ENCODE measurements around the gene TUG1.

Gene TUG1

DNA sequence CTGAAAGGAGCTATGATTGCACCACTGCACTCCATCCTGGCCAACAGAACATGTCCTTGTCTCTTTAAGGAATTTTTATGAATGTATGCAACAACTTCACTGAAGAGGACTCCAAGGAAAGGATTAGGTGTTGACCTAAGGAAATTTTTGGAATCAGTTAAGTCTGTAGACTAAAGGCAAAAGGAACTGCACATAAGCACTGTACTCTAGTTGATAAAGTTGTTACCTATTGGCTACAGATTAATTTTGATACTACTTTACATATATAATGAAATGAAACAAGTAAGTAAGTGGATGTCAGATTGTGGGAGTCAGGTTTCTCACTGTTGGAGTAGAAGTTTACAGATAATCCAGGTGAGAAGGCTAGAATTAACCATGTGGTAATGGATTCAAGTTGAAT lies 36.5 kb downstream of the TUG1 start:
- H3K4me3 ChIP-seq (ENCODE audit: low read depth, low read length): no peak overlapping the region
- no peak for DNase-seq (ENCODE audit: low read depth)
- TF ChIP-seq MYC (IDR thresholded peaks at IDR 0.05; ENCODE audit: low read depth, low read length): no peak
- TF ChIP-seq, protein P1, sequence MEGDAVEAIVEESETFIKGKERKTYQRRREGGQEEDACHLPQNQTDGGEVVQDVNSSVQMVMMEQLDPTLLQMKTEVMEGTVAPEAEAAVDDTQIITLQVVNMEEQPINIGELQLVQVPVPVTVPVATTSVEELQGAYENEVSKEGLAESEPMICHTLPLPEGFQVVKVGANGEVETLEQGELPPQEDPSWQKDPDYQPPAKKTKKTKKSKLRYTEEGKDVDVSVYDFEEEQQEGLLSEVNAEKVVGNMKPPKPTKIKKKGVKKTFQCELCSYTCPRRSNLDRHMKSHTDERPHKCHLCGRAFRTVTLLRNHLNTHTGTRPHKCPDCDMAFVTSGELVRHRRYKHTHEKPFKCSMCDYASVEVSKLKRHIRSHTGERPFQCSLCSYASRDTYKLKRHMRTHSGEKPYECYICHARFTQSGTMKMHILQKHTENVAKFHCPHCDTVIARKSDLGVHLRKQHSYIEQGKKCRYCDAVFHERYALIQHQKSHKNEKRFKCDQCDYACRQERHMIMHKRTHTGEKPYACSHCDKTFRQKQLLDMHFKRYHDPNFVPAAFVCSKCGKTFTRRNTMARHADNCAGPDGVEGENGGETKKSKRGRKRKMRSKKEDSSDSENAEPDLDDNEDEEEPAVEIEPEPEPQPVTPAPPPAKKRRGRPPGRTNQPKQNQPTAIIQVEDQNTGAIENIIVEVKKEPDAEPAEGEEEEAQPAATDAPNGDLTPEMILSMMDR (IDR thresholded peaks at IDR 0.05; ENCODE audit: low read depth, low read length): no peak
- no peak for TF ChIP-seq POLR2A (IDR thresholded peaks at IDR 0.05; ENCODE audit: extremely low read depth, insufficient read length)
- TF ChIP-seq, protein P2, sequence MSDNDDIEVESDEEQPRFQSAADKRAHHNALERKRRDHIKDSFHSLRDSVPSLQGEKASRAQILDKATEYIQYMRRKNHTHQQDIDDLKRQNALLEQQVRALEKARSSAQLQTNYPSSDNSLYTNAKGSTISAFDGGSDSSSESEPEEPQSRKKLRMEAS (IDR thresholded peaks at IDR 0.05; ENCODE audit: low read depth, low read length): no peak

DNA sequence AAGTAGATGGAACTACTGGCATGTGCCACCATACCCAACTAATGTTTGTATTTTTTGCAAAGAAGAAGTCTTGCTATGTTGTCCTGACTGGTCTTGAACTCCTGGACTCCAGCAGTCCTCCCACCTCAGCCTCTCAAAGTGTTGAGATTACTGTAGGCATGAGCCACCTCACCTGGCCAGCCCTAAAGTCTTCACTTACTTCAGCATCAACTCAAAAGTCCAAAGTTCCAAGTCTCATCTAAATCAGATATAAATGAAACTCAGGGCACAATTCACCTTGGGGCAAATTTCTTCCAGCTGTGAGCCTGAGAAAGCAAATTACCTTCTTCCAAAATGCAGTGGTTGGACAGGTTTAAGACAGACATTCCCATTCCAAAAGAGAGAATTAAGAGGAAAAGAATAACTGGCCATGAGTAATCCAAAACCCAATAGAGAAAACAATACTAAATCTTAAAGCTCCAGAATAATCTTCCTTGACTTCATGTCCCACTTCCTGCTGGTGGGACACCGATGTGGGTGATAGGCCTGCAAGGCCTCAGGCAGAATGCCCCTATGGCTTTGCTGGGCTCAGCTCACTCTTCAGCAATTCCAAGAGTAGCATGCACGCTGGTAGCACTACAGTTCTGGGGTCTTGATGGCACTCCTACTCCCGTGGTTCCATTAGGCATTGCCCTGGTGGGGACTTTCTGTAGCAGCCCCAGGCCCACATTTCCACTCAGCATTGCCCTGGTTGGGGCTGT lies 50.3 kb downstream of the TUG1 start:
- TF ChIP-seq MYC (IDR thresholded peaks at IDR 0.05; ENCODE audit: low read depth, low read length) (no peak), POLR2A (IDR thresholded peaks at IDR 0.05; ENCODE audit: extremely low read depth, insufficient read length) (no peak)
- TF ChIP-seq, protein P1 (IDR thresholded peaks at IDR 0.05; ENCODE audit: low read depth, low read length): no peak
- TF ChIP-seq, protein P2 (IDR thresholded peaks at IDR 0.05; ENCODE audit: low read depth, low read length): no peak
- H3K4me3 ChIP-seq (ENCODE audit: low read depth, low read length): no peak overlapping the region
- DNase-seq (ENCODE audit: low read depth): no peak

DNA sequence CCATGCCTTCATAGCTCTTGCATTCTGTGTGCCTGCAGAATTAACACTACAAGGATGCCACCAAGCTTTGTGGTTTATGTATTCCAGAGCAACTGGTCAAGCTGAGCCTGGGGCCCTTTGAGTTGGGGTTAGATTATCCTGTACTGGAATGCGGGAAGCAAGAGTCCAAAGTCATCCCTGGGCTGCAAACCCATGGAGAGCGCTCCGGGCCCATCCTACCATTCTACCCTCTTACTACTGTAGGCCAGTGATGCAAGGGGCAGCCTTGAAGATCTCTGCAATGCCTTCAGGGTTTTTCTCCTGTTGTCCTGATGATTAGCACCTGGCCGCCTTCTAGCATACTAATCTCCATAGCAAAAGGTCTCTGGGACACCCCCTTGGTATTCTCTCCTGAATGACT lies 51.3 kb downstream of the TUG1 start:
- no peak overlapping the region for H3K4me3 ChIP-seq (ENCODE audit: low read depth, low read length)
- no peak for DNase-seq (ENCODE audit: low read depth)

DNA sequence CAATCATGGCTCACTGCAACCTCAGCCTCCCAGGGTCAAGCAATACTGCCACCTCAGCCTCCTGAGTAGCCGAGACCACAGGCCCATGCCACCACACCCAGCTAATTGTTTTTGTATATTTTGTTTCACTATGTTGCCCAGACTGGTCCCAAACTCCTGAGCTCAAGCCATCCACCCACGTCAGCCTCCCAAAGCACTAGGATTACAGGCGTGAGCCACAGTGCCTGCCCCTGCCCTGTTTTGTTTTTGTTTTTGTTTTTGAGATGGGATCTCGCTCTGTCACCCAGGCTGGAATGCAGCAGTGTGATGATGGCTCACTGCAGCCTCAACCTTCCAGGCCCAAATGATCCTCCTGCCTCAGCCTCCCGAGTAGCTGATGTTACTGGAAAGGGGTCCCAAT lies 53.5 kb downstream of the TUG1 start:
- H3K4me3 ChIP-seq (ENCODE audit: low read depth, low read length): no peak overlapping the region
- no peak for TF ChIP-seq MYC (IDR thresholded peaks at IDR 0.05; ENCODE audit: low read depth, low read length)
- TF ChIP-seq, protein P1 (IDR thresholded peaks at IDR 0.05; ENCODE audit: low read depth, low read length): no peak
- TF ChIP-seq, protein P2 (IDR thresholded peaks at IDR 0.05; ENCODE audit: low read depth, low read length): no peak
- no peak for TF ChIP-seq POLR2A (IDR thresholded peaks at IDR 0.05; ENCODE audit: extremely low read depth, insufficient read length)
- DNase-seq (ENCODE audit: low read depth): no peak

More for the DNA sequence above, 51.3 kb downstream of the TUG1 start:
- TF ChIP-seq, protein P2 (IDR thresholded peaks at IDR 0.05; ENCODE audit: low read depth, low read length): no peak
- TF ChIP-seq POLR2A (IDR thresholded peaks at IDR 0.05; ENCODE audit: extremely low read depth, insufficient read length) (no peak), MYC (IDR thresholded peaks at IDR 0.05; ENCODE audit: low read depth, low read length) (no peak)
- TF ChIP-seq, protein P1 (IDR thresholded peaks at IDR 0.05; ENCODE audit: low read depth, low read length): no peak

All from NB4 (cell line).